Measurements from ENCODE around the gene NTN1. TPM values are rescaled to one million over a fixed set of nuclear protein-coding genes. Genes with fewer than 3 reads are reported as not detected.

NTN1 gene
- total RNA-seq, 1 experiment from 2014 or later = 14.5 TPM

GRCh38 chr17:9146064-9146463 is 124.8 kb downstream of the NTN1 start:
- H3K9me3 ChIP-seq (ENCODE audit: control insufficient read depth, insufficient read depth, low read depth, low read length) = no peaks in the 10 kb centered on the region
- in situ Hi-C loops (cut with HindIII; ENCODE audit: low pct_unique_long_range_greater_than_20kb, low sequenced_read_pairs) (no loop called here), intact Hi-C loops (cut with micrococcal nuclease; ENCODE audit: unreplicated experiment) (no loop called here)
- ATAC-seq (no peak), DNase-seq (ENCODE audit: low read depth, low spot score) (no peak)
- no TSS peak for BruUV-seq (replicated peaks)
- TF ChIP-seq REST (IDR thresholded peaks at IDR 0.05; ENCODE audit: insufficient read depth in 1 of 2, low read depth in 2 of 2, low read length in 1 of 2) (no peak), SIN3A (IDR thresholded peaks at IDR 0.05; ENCODE audit: borderline replicate concordance, insufficient read depth, low read depth, low read length) (no peak), TCF7L2 (IDR thresholded peaks at IDR 0.05; ENCODE audit: low read depth, low read length) (no peak), CTCF (IDR thresholded peaks at IDR 0.05) (no peak), POLR2AphosphoS5 (IDR thresholded peaks at IDR 0.05; ENCODE audit: low read depth, low read length) (no peak)
- H3K4me1 ChIP-seq (ENCODE audit: control insufficient read depth, insufficient read depth, low read length) = no peaks in the 10 kb centered on the region
- H3K36me3 ChIP-seq (ENCODE audit: control insufficient read depth, insufficient read depth, low read length) = no peaks in the 10 kb centered on the region
- ChIA-PET POLR2A (no interaction called here), CTCF (no interaction called here)
- no peak overlapping the region for H3K27ac ChIP-seq (ENCODE audit: low read length)
- H3K27me3 ChIP-seq (ENCODE audit: control insufficient read depth, insufficient read depth, low read length) = no peaks in the 10 kb centered on the region; the same call in 1 of the 2 replicates
- H3K4me3 ChIP-seq (ENCODE audit: low read depth in 2 of 2, low read length in 2 of 2) = no peak overlapping the region

- H3K36me3 ChIP-seq (ENCODE audit: control insufficient read depth, insufficient read depth, low read length) = no peaks in the 10 kb centered on the region
- H3K4me1 ChIP-seq (ENCODE audit: control insufficient read depth, insufficient read depth, low read length) = no peaks in the 10 kb centered on the region
- H3K27me3 ChIP-seq (ENCODE audit: control insufficient read depth, insufficient read depth, low read length) = no peaks in the 10 kb centered on the region; the same call in 1 of the 2 replicates
- H3K27ac ChIP-seq (ENCODE audit: low read length) = no peak overlapping the region
- DNase-seq (ENCODE audit: low read depth, low spot score) = no peak
- intact Hi-C loops (cut with micrococcal nuclease; ENCODE audit: unreplicated experiment) = no loop called here
- CTCF ChIA-PET = interaction anchor here (0.7 kb wide), 1 partner anchor 99 kb away, joined by 12 read pairs; no protein-coding TSS in a partner anchor
- POLR2A ChIA-PET = no interaction called here
- in situ Hi-C loops (cut with HindIII; ENCODE audit: low pct_unique_long_range_greater_than_20kb, low sequenced_read_pairs) = no loop called here
- H3K9me3 ChIP-seq (ENCODE audit: control insufficient read depth, insufficient read depth, low read depth, low read length) = no peaks in the 10 kb centered on the region
- no TSS peak for BruUV-seq (replicated peaks)
- TF ChIP-seq POLR2AphosphoS5 (IDR thresholded peaks at IDR 0.05; ENCODE audit: low read depth, low read length) = no peak
- TF ChIP-seq TCF7L2 (IDR thresholded peaks at IDR 0.05; ENCODE audit: low read depth, low read length) = no peak
- TF ChIP-seq REST (IDR thresholded peaks at IDR 0.05; ENCODE audit: insufficient read depth in 1 of 2, low read depth in 2 of 2, low read length in 1 of 2) = no peak
- no peak for TF ChIP-seq CTCF (IDR thresholded peaks at IDR 0.05)
- no peak for TF ChIP-seq SIN3A (IDR thresholded peaks at IDR 0.05; ENCODE audit: borderline replicate concordance, insufficient read depth, low read depth, low read length)
- no peak for ATAC-seq
- no peak overlapping the region for H3K4me3 ChIP-seq (ENCODE audit: low read depth in 2 of 2, low read length in 2 of 2)
Measured at GRCh38 chr17:9148905-9149525, 127.7 kb downstream of the NTN1 start.
